Stimulated activated memory B cell treated with anti-CD40 and anti-IgM and Interleukin-4, amounts not matched to agents 10 μg/mL and 1 μg/mL and 100 μg/mL, for 72 hours (primary cell): Measurements from ENCODE around the gene PTPRJ.
"Not testable (repeated sequence)": the region's sequence is repeated elsewhere in the genome, so short reads cannot be mapped to it uniquely, and the experiment has no call there.

Experiments
- ATAC-seq: fragments of 150-1000 bp; cut with Tn5 transposase; 2 replicates; pipeline ENCODE4 v1.10.0; 2021
- H3K27ac Mint-ChIP-seq: one replicate; pipeline ENCODE4 v1.8.0; 2022; ENCODE audit warnings: mild to moderate bottlenecking, mixed read lengths
- H3K27me3 Mint-ChIP-seq: one replicate; pipeline ENCODE4 v1.8.0; 2022; ENCODE audit warnings: mixed read lengths
- H3K36me3 Mint-ChIP-seq: one replicate; pipeline ENCODE4 v1.8.0; 2022; ENCODE audit warnings: mixed read lengths
- H3K4me1 Mint-ChIP-seq: one replicate; pipeline ENCODE4 v1.8.0; 2022; ENCODE audit warnings: mixed read lengths
- H3K4me3 Mint-ChIP-seq: one replicate; pipeline ENCODE4 v1.8.0; 2022; ENCODE audit warnings: mild to moderate bottlenecking, moderate library complexity, mixed read lengths
- H3K9me3 Mint-ChIP-seq: one replicate; pipeline ENCODE4 v1.8.0; 2022; ENCODE audit warnings: mixed read lengths

The PTPRJ gene

DNA sequence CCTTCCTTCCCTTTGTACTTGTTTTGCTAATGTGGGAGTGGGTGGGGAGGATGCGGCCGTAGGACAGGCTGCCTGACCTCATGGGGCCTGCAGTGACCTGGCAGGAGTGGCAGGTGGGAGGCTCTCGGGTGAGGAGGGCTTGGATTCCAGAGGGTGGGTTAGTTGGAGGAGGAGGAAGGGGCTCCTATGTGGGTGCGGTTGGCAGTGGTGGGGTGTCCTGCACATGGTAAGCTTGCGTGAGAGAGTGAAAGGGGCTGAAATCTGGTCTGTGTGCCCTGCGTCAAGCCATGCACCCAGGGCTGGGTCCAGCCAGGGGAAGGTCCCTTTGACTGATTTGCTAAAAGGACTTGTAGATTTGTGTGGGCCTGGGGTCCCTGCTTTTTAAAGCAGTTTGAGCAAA lies 145.5 kb downstream of the PTPRJ start:
- Mint-ChIP-seq H3K4me1 (peaks cover 19% of the 10 kb centered on the region), H3K4me3 (no peak overlapping the region), H3K27ac (no peak overlapping the region), H3K27me3 (no peaks in the 10 kb centered on the region), H3K36me3 (peaks cover 69% of the 10 kb centered on the region), H3K9me3 (no peaks in the 10 kb centered on the region)
- ATAC-seq: no peak

DNA sequence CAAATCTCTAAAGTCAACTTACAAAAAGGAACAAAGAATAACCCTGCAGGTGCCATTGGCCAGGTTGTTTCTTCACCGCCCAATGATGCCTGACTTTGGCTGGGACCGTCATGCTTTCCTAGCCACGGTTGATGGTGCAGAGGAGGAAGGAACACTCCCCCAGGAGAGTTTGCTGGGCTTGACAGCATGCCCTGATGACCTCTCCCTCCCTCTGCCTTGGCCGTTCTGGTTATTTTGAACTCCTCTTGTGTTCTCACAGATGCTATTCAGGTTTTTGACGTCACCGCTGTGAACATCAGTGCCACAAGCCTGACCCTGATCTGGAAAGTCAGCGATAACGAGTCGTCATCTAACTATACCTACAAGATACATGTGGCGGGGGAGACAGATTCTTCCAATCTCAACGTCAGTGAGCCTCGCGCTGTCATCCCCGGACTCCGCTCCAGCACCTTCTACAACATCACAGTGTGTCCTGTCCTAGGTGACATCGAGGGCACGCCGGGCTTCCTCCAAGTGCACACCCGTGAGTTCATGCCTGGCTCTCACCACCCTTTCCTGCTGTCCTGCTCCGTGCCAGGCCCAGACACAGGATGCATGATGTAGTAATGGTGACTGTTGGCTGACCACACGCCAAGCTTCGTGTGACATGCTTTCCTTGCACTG lies 147.3 kb downstream of the PTPRJ start:
- H3K27me3 Mint-ChIP-seq: no peaks in the 10 kb centered on the region
- no peak overlapping the region for H3K27ac Mint-ChIP-seq
- H3K36me3 Mint-ChIP-seq: peaks cover 57% of the 10 kb centered on the region
- peaks cover 19% of the 10 kb centered on the region for H3K4me1 Mint-ChIP-seq
- no peak overlapping the region for H3K4me3 Mint-ChIP-seq
- no peaks in the 10 kb centered on the region for H3K9me3 Mint-ChIP-seq
- no peak for ATAC-seq

DNA sequence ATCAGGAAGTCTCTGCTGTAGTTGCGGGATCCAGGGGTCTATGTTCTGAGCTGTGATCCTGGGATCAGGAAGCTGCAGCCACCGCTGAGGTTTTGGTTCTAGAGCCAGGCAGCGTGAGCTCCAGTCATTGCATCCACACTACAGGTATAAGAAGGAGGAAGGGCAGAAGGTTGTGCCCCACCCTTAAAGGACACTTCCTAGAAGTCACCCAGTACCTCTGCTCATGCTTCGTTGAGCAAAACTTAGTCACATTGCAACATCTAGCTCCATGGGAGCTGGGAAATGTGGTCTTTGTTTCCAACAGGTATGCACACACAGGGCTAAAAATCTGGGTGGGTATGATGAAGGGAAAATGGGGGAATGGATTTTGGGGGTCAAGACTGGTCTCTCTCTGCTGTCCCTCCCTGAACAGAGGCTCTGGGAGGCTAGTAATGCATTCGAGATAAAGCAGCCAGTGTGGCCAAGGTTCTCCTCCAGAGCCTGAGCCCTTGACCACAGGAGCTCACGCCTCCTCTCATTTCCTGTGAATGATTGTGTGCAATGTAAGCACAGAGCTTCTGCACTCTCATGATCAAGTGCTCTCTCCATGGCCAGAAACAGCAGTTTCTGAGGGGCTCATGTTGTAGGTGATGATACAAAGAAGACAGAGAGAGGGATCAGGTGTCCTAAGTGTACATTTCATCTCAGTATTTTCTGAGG lies 149.5 kb downstream of the PTPRJ start:
- Mint-ChIP-seq H3K36me3 (peaks cover 40% of the 10 kb centered on the region), H3K27me3 (no peaks in the 10 kb centered on the region), H3K4me3 (no peak overlapping the region), H3K9me3 (no peaks in the 10 kb centered on the region), H3K27ac (no peak overlapping the region), H3K4me1 (peaks cover 8% of the 10 kb centered on the region)
- ATAC-seq: no peak

DNA sequence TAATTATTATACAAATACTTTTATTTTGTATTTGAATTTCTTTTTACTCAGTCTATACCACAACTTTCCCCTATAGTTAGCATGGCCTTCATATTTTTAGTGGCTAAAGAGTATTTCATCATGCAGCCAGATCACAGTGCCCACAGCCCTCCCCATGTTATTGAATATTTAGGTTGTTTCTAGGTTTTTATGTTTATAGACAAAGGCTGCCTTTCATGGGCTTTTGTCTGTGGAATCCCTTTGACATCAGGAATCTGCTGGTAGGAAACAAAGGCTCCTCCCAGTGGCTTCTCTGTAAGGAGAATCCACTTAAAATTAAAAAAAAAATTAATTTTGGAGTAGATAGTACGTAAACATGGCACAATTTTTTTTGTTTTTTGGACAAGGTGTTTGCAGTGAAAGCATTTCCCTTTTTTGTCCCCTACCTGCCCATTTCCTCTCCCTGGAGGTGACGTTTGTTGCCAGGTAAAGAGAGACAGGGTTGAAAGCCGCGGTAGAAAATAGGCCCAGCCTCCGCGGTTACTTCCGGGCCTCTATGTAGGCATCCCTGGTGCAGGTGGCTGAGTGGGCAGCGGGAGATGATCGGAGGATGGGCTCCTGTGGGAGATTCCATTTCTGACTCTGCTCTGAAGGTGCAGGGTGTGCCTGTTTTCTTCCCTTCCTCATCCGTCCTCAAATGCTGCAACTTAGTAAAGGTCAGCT lies 154.0 kb downstream of the PTPRJ start:
- Mint-ChIP-seq H3K4me3 (no peak overlapping the region), H3K9me3 (no peaks in the 10 kb centered on the region), H3K27ac (no peak overlapping the region), H3K36me3 (peaks cover 32% of the 10 kb centered on the region), H3K4me1 (peaks cover 13% of the 10 kb centered on the region), H3K27me3 (no peaks in the 10 kb centered on the region)
- no peak for ATAC-seq

DNA sequence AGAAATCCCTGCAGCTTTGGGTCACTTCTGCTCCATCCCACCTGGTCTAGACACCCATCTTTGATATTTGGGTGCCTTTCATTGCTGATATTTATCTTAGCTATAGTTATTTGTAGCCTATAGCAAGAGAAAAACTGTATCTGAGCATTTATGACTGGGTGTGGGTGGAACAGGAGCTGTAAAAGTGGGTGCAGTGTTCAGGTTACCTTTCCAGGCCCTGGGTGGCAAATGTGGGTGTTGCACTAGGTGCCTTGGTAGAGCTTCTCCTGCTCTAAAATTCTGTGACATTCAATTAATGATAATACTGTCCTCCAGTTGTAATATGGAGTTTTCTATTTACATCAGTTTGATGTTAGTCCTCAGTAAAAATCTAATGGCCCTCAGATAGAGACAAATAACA lies 157.9 kb downstream of the PTPRJ start:
- ATAC-seq: no peak
- Mint-ChIP-seq H3K9me3 (no peaks in the 10 kb centered on the region), H3K27ac (no peak overlapping the region), H3K36me3 (peaks cover 42% of the 10 kb centered on the region), H3K4me3 (no peak overlapping the region), H3K27me3 (no peaks in the 10 kb centered on the region), H3K4me1 (peaks cover 6% of the 10 kb centered on the region)

DNA sequence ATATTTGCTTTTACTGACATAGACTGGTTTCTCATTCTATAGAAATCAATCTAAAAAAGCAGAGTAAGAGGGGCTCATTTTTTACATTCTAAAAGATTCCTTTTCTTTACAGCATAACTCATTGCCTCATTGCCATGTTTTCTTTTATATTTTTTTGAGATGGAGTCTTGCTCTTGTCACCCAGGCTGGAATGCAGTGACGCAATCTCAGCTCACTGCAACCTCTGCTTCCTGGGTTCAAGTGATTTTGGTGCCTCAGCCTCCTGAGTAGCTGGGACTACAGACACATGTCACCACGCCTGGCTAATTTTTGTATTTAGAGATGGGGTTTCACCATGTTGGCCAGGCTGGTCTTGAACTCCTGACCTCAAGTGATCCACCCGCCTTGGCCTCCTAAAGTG lies 159.5 kb downstream of the PTPRJ start:
- not testable (repeated sequence) for H3K27me3 Mint-ChIP-seq, ATAC-seq, H3K27ac Mint-ChIP-seq, H3K9me3 Mint-ChIP-seq, H3K4me3 Mint-ChIP-seq, H3K4me1 Mint-ChIP-seq
- H3K36me3 Mint-ChIP-seq: peaks cover 57% of the 10 kb centered on the region

DNA sequence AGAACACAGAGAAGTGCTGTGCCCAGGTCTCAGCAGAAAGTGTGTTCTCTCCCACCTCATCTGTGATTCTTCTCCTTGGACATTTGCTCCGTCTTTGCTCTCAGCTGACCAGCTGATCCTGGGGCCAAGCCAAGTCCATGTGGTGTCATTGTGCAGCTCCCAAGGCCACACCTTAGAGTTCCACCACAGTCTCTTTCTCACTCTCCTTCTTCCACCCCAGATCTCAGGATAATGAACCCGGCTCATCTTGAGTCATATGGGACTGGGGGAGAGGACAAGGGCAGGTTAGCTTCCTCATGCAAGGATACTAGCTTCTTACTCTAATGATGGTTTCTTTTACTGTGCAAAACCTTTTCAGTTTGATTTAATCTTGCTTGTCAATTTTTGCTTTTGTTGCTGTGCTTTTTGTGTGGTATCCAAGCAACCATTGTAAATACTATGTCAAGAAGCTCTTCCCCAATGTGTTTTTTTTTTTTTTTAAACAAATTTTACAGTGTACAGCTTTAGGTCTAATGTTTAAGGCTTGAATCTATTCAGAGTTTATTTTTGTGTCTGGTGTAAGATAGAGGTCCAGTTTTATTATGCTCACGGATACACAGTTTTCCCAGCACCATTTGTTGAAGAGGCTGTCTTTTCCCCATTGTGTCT lies 161.2 kb downstream of the PTPRJ start:
- H3K36me3 Mint-ChIP-seq: peaks cover 71% of the 10 kb centered on the region
- H3K27me3 Mint-ChIP-seq: no peaks in the 10 kb centered on the region
- peaks cover 6% of the 10 kb centered on the region for H3K4me1 Mint-ChIP-seq
- H3K4me3 Mint-ChIP-seq: no peak overlapping the region
- ATAC-seq: no peak
- no peaks in the 10 kb centered on the region for H3K9me3 Mint-ChIP-seq
- peak overlapping the region; percentile 24 for H3K27ac Mint-ChIP-seq

DNA sequence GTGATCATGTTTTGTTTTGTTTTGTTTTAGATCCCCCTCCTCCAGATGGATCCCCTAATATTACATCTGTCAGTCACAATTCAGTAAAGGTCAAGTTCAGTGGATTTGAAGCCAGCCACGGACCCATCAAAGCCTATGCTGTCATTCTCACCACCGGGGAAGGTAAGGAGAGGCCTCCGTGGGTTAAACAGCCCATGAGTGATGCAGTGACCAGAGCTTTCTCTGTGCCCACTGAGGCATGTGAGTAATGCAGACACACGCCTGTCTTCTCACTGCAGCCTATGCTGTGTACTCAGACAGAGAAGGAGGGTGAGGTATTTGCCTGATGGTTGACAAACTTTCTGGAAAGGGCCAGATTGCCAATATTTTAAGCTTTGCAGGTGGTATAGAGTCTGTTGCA lies 162.5 kb downstream of the PTPRJ start:
- H3K27me3 Mint-ChIP-seq: no peaks in the 10 kb centered on the region
- peaks cover 72% of the 10 kb centered on the region for H3K36me3 Mint-ChIP-seq
- H3K4me1 Mint-ChIP-seq: no peaks in the 10 kb centered on the region
- H3K27ac Mint-ChIP-seq: no peak overlapping the region
- no peak overlapping the region for H3K4me3 Mint-ChIP-seq
- ATAC-seq: no peak
- no peaks in the 10 kb centered on the region for H3K9me3 Mint-ChIP-seq

DNA sequence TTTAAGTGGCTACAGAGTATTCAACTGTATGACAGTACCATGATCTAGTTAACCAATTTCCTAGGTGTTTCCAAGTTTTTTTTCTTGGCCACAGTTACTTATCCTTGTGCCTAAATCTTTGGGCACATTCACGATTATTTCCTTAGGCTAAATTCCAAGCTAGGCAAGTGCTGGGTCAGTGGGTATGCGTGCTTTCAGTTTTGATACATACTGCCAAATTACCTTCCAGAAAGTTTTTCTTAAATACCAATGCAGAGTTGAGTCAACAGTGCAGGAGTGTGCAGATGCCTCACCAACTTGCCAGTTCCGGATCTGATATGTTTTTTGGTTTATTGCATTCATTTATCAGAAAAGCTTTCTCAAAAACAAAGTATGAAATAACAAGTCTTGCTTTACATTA lies 168.4 kb downstream of the PTPRJ start:
- no peak overlapping the region for H3K27ac Mint-ChIP-seq
- ATAC-seq: no peak
- no peaks in the 10 kb centered on the region for H3K27me3 Mint-ChIP-seq
- no peak overlapping the region for H3K4me3 Mint-ChIP-seq
- H3K36me3 Mint-ChIP-seq: peaks cover 88% of the 10 kb centered on the region
- H3K9me3 Mint-ChIP-seq: peaks cover 5% of the 10 kb centered on the region
- no peaks in the 10 kb centered on the region for H3K4me1 Mint-ChIP-seq

DNA sequence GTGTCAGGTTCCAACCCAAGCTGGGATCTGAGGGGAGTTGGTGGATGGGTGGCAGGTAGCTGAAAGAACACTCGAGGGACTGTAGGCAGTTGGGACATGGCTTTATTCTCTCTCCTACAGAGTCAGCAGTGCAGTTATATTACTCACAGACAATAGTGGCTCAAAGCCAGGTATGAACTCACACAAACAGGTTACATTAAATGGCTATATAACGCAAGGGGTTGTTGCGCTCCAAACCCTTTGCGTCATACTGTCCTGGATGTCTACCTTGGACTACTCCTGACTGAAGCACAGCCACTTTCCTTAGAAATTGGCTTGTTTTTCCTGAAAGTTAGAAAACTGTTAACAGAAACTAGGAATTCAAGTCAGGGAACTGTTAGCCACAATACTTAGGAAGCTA lies 169.9 kb downstream of the PTPRJ start:
- Mint-ChIP-seq H3K36me3 (peaks cover 90% of the 10 kb centered on the region), H3K27me3 (no peaks in the 10 kb centered on the region), H3K9me3 (peaks cover 7% of the 10 kb centered on the region), H3K27ac (no peak overlapping the region), H3K4me1 (no peaks in the 10 kb centered on the region), H3K4me3 (no peak overlapping the region)
- ATAC-seq: no peak

DNA sequence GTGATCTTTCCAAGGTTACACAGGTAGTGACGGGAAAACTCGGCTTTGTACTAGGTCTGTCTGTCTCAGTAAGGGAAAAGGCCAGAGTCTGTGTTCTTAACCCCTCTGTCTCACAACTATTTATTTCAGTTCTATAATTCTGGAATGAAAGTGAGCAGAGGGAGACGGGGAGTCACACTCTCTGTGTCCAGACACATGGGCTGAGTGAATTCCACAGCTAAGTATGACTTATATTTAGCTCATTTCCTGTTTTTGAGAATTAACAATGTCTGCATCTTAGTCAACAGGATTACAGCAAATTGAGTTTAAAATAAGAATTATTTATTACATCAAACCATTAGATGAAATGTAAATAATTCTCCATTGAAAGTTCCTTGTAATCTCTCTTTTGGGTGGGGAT lies 173.8 kb downstream of the PTPRJ start:
- Mint-ChIP-seq H3K27ac (no peak overlapping the region), H3K27me3 (no peaks in the 10 kb centered on the region), H3K9me3 (peaks cover 10% of the 10 kb centered on the region), H3K4me1 (no peaks in the 10 kb centered on the region), H3K36me3 (peaks cover 88% of the 10 kb centered on the region), H3K4me3 (no peak overlapping the region)
- ATAC-seq: no peak

DNA sequence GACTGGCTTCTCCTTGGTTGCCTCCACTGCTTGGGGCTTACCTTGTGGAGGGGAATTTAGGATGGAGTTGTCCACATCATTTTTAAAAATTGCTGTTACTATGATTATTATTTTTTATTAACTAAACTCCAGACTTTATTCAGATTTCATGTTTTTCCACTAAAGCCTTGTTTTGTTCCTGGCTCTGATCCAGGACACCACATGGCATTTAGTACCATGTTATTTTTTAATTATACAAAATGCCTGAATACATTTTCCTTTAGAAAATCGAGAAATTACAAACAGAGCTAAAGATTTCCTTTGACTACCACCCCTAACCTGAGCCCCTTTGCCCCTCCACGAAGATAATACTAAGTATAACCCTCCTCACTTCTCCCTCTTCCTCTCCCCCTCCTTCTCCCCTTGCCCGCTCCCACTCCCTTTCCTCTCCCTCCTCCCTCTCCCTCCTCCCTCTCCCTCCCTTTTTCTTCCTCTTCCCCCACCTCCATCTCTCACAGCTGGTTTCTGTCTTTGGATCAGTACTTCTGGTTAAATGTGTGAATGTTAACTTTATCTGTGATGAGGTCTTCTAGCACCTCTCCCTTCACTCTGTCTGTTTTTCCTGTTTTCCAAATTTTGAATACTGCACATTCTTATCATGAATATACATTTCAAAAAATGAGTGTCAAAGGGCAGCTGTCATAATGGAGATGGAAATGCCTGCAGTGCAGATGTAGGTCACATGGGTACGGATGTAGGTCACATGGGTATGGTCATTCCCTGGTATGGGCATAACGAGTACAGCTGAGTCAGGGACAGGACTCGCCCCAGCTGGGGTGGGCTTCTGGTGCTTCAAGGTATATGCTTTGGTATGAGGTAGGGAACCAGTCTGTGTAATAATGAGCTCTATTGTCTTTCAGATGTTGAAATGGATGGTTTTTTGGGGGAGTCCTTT lies 181.9 kb downstream of the PTPRJ start:
- peaks cover 76% of the 10 kb centered on the region for H3K36me3 Mint-ChIP-seq
- H3K9me3 Mint-ChIP-seq: no peaks in the 10 kb centered on the region
- H3K4me3 Mint-ChIP-seq: no peak overlapping the region
- H3K27ac Mint-ChIP-seq: peak overlapping the region; percentile 31
- no peaks in the 10 kb centered on the region for H3K27me3 Mint-ChIP-seq
- ATAC-seq: no peak
- H3K4me1 Mint-ChIP-seq: no peaks in the 10 kb centered on the region

DNA sequence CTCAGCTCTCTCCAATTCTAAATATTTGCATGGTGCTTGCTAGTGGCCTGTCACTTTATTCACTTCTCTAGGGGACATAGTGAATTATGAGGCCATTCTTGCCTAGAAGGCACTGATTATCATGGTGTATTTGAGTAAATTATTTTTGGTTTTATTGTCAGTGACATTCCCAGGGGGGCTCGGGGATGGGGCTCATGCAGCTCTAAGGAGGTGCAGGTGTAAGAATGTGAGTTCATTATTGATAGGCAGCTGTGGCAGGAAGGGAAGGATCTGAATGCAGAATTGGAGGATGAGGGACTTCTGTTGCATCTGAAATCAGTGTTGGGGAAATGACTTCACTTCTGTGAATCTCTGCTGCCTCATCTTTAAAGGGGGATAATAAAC lies 182.5 kb downstream of the PTPRJ start:
- no peak for ATAC-seq
- H3K27me3 Mint-ChIP-seq: no peaks in the 10 kb centered on the region
- no peak overlapping the region for H3K4me3 Mint-ChIP-seq
- H3K9me3 Mint-ChIP-seq: no peaks in the 10 kb centered on the region
- H3K36me3 Mint-ChIP-seq: peaks cover 76% of the 10 kb centered on the region
- peak overlapping the region; percentile 31 for H3K27ac Mint-ChIP-seq
- H3K4me1 Mint-ChIP-seq: no peaks in the 10 kb centered on the region

DNA sequence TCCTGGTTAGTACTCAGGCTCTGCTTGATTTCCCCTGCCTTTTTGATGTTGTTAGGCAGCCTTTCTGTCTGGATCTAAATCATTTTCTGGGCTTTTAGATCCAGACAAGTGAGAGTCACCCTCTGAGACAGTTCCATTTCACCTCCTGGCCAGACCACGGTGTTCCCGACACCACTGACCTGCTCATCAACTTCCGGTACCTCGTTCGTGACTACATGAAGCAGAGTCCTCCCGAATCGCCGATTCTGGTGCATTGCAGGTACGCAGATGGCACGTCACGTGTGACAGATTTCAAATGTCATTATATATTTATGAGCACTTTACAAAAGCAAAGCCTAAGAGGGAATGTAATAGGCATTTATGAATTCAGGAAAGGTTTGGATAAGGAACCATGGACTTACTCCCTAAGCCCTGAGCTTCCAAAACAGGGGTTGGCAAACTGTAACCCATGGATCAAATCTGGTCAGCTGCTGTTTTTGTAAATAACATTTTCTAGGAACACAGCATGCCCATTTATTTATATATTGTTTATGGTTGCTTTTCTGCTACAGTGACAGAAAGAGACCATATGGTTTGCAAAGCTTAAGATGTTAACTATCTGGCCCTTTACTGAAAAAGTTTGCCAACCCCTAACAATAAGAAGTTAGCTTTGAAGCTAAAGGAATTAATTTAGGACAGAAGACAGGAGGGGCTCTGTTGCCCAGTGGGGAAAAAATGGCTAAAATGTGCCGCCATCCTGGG lies 183.2 kb downstream of the PTPRJ start:
- Mint-ChIP-seq H3K27ac (no peak overlapping the region), H3K4me3 (no peak overlapping the region), H3K4me1 (no peaks in the 10 kb centered on the region), H3K9me3 (no peaks in the 10 kb centered on the region), H3K36me3 (peaks cover 81% of the 10 kb centered on the region), H3K27me3 (no peaks in the 10 kb centered on the region)
- ATAC-seq: no peak
